Ovary (tissue), 9 donors: Measurements from ENCODE around the gene EPS8L3. TPM values are rescaled to one million over a fixed set of nuclear protein-coding genes. Genes with fewer than 3 reads are reported as not detected.
"Not testable (repeated sequence)": the region's sequence is repeated elsewhere in the genome, so short reads cannot be mapped to it uniquely, and the experiment has no call there.

Experiments used
- DNase-seq, 5 donors: peaks; one replicate each; pipeline ENCODE4 v3.0.0-alpha.2; 2019 to 2020
- H3K27ac ChIP-seq, 2 donors: fragments of 200-600 bp; one replicate each; pipeline versions ENCODE4 v1.5.1 to v1.8.0; 2019 to 2022
- H3K27me3 ChIP-seq: fragments of 200-600 bp; one replicate; pipeline ENCODE4 v1.8.0; 2022
- H3K36me3 ChIP-seq: fragments of 200-600 bp; sonication (generic); one replicate; pipeline ENCODE4 v1.5.1; 2019
- H3K4me1 ChIP-seq: one replicate; pipeline ENCODE4 v1.8.1; 2013; ENCODE audit warnings: mild to moderate bottlenecking, moderate library complexity; ENCODE audit not compliant: insufficient read depth
- H3K4me3 ChIP-seq: fragments of 200-600 bp; sonication (generic); one replicate; pipeline ENCODE4 v1.5.1; 2017
- H3K9me3 ChIP-seq, 2 donors: fragments of 200-600 bp in 1 of 2; sonication (generic) in 1 of 2; one replicate each; pipeline versions ENCODE4 v1.5.1 to v1.8.1; 2013 to 2019; ENCODE audit warnings: mild to moderate bottlenecking in 1 of 2, moderate library complexity in 1 of 2
- CTCF ChIP-seq, 3 donors: fragments of 450-650 bp in 2 of 3; fragments of 200-600 bp in 1 of 3; IDR thresholded peaks; one replicate each; pipeline versions ENCODE4 v1.5.1 to v1.8.0; 2016 to 2022; ENCODE audit warnings: antibody characterized with exemption in 3 of 3, mild to moderate bottlenecking in 1 of 3
- EP300 ChIP-seq: sonication (generic); formaldehyde crosslinking; IDR thresholded peaks from one replicate; pipeline ENCODE4 v1.6.1; 2017; ENCODE audit warnings: antibody characterized with exemption
- POLR2A ChIP-seq: fragments of 450-650 bp; IDR thresholded peaks from one replicate; pipeline ENCODE4 v1.6.1; 2017; ENCODE audit warnings: antibody characterized with exemption, mild to moderate bottlenecking, moderate library complexity
- WGBS, 3 donors: extraction: QIAGEN DNeasy Blood & Tissue Kit in 1 of 3; methylation state at CpG; one replicate each; pipeline versions ENCODE4 v1.1.5 to v1.1.7; 2013 to 2017; 5-methylcytosine and 5-hydroxymethylcytosine counted together
- intact Hi-C, 4 donors: fragments of 100-400 bp; cut with DNase I; formaldehyde crosslinking; loops; one replicate each; pipeline versions ENCODE4 v1.11.0 to v1.15.1; 2022 to 2023
- polyA plus RNA-seq, 2 donors: library from polyadenylated mRNA; stranded (reverse); fragments of 200-250 nt in 1 of 2; fragments of 350-450 nt in 1 of 2; fragmentation: Illumina TruSeq in 1 of 2; extraction: RNeasy Lipid Tissue Mini Kit (QIAGEN cat#74804) in 1 of 2; gene quantifications; one replicate each; pipeline ENCODE4 v1.2.3, GENCODE V29; 2013 to 2014
- total RNA-seq, 7 donors: library from RNA; depleted of rRNA in 2 of 7; stranded (reverse); fragments of >200 nt in 2 of 7; fragmentation: NEBNext Ultra II Directional in 3 of 7; extraction: Animal tissue kit (Norgen Biotek cat#: 25700) in 3 of 7; gene quantifications; one replicate each; pipeline versions ENCODE4 v1.1.0 to v1.2.4, GENCODE V29; 2016 to 2023
- donor health status: DM: no; HTN: no; CAD: no; lungs with moderate emphysema.
- donor health status: DM: no; HTN: no; CAD: no.
- donor health status: Bipolar disorder and iron deficiency.
- donor health status: DM: yes; HTN: yes; CAD: no.
- donor health status: DM: no; HTN: no; CAD: no.
- donor health status: DM: yes; HTN: yes; CAD: no.

The EPS8L3 gene
- total and polyA plus RNA-seq, 9 donors = 0.05 to 1.9 (median 0.52) TPM; not detected in 2

GRCh38 chr1:109712321-109712864 is 51.3 kb downstream of the EPS8L3 start:
- peak in 2 of 5 donors; percentile 49 for DNase-seq
- intact Hi-C loops = loop anchor here in 1 of 4 donors (5.0 kb wide), 1 partner anchor 45 kb away; the partner anchor contains the start of gene GSTM2
- Histone ChIP-seq H3K27ac (peak overlapping the region in 1 of 2 donors; percentile 77), H3K4me1 (peaks cover 15% of the 10 kb centered on the region), H3K36me3 (no peaks in the 10 kb centered on the region), H3K27me3 (no peaks in the 10 kb centered on the region), H3K9me3 (no peaks in the 10 kb centered on the region), H3K4me3 (peak overlapping the region; percentile 33)
- no peak for TF ChIP-seq EP300
- no peak for TF ChIP-seq CTCF (IDR thresholded peaks at IDR 0.05)
- no peak for TF ChIP-seq POLR2A
- 21 to 39% (median 32%) methylated on average over 20 to 22 of the region's 22 CpGs for WGBS, 3 donors

- TF ChIP-seq POLR2A = peak; percentile 33
- WGBS, 3 donors = 15 to 41% (median 22%) methylated on average over 22 to 33 of the region's 33 CpGs
- intact Hi-C loops = loop anchor here in 1 of 4 donors (5.0 kb wide), 1 partner anchor 44 kb away; the partner anchor contains the start of gene GSTM2
These were observed 52.0 kb downstream of the EPS8L3 start, which contains the start of gene GSTM5 for GRCh38 chr1:109711593-109712320. Gene GSTM5 (plus strand): TSS chr1:109712251. CDS start chr1:109712313, 62 bp downstream.

GRCh38 chr1:109709822-109710221 is 53.9 kb downstream of the EPS8L3 start:
- not testable (repeated sequence) for H3K27me3 ChIP-seq, H3K4me3 ChIP-seq, H3K4me1 ChIP-seq, H3K9me3 ChIP-seq, DNase-seq, H3K36me3 ChIP-seq, H3K27ac ChIP-seq
- intact Hi-C loops = loop anchor here in 1 of 4 donors (5.0 kb wide), 1 partner anchor 43 kb away; the partner anchor contains the start of gene GSTM2

More at GRCh38 chr1:109711593-109712320, 52.0 kb downstream of the EPS8L3 start, which contains the start of gene GSTM5:
- Histone ChIP-seq H3K27ac (peak within 1 kb of the TSS in 1 of 2 donors; percentile 77), H3K4me3 (peak within 1 kb of the TSS; percentile 33), H3K4me1 (peaks cover 12% of the 10 kb centered on the region)
- peak; percentile 61 to 79 (median 63) for DNase-seq
- H3K9me3 ChIP-seq, H3K27me3 ChIP-seq, H3K36me3 ChIP-seq: not testable (repeated sequence)

- H3K27ac ChIP-seq, DNase-seq, H3K36me3 ChIP-seq, intact Hi-C loops, H3K4me1 ChIP-seq, H3K9me3 ChIP-seq, H3K27me3 ChIP-seq, H3K4me3 ChIP-seq: not testable (repeated sequence)
- 67 to 87% (median 72%) methylated on average over 4 of the region's 4 CpGs for WGBS, 3 donors
These were observed 54.8 kb downstream of the EPS8L3 start for GRCh38 chr1:109708949-109709348.

GRCh38 chr1:109705411-109705810 is 58.3 kb downstream of the EPS8L3 start:
- TF ChIP-seq CTCF (IDR thresholded peaks at IDR 0.05) = no peak
- TF ChIP-seq POLR2A = no peak
- H3K27ac ChIP-seq = no peak overlapping the region
- no peak for DNase-seq
- no peak overlapping the region for H3K4me3 ChIP-seq
- no peaks in the 10 kb centered on the region for H3K27me3 ChIP-seq
- no peaks in the 10 kb centered on the region for H3K36me3 ChIP-seq
- intact Hi-C loops = no loop called here
- WGBS, 3 donors = 93 to 97% (median 95%) methylated on average over 4 of the region's 4 CpGs
- H3K4me1 ChIP-seq = no peaks in the 10 kb centered on the region
- H3K9me3 ChIP-seq = no peaks in the 10 kb centered on the region

- Histone ChIP-seq H3K36me3 (no peaks in the 10 kb centered on the region), H3K27ac (no peak overlapping the region), H3K4me1 (no peaks in the 10 kb centered on the region), H3K4me3 (no peak overlapping the region), H3K27me3 (no peaks in the 10 kb centered on the region), H3K9me3 (no peaks in the 10 kb centered on the region)
- intact Hi-C loops = no loop called here
- WGBS, 3 donors = 71 to 79% (median 73%) methylated on average over 8 of the region's 8 CpGs
- no peak for DNase-seq
- TF ChIP-seq CTCF (IDR thresholded peaks at IDR 0.05) = no peak
- TF ChIP-seq POLR2A = no peak
These were observed 59.5 kb downstream of the EPS8L3 start for GRCh38 chr1:109704173-109704572.

GRCh38 chr1:109702940-109703339 is 60.8 kb downstream of the EPS8L3 start:
- H3K9me3 ChIP-seq, H3K4me1 ChIP-seq, intact Hi-C loops, H3K27me3 ChIP-seq, H3K27ac ChIP-seq, DNase-seq, H3K4me3 ChIP-seq, H3K36me3 ChIP-seq: not testable (repeated sequence)
- 95 to 99% (median 97%) methylated on average over 3 of the region's 3 CpGs for WGBS, 3 donors
